ENCODE results near the gene OR2AT4.
A peak's percentile ranks its signal among the peaks of the same experiment; 100 is the strongest.
"Not testable (repeated sequence)": the region's sequence is repeated elsewhere in the genome, so short reads cannot be mapped to it uniquely, and the experiment has no call there.

OR2AT4 gene

DNA sequence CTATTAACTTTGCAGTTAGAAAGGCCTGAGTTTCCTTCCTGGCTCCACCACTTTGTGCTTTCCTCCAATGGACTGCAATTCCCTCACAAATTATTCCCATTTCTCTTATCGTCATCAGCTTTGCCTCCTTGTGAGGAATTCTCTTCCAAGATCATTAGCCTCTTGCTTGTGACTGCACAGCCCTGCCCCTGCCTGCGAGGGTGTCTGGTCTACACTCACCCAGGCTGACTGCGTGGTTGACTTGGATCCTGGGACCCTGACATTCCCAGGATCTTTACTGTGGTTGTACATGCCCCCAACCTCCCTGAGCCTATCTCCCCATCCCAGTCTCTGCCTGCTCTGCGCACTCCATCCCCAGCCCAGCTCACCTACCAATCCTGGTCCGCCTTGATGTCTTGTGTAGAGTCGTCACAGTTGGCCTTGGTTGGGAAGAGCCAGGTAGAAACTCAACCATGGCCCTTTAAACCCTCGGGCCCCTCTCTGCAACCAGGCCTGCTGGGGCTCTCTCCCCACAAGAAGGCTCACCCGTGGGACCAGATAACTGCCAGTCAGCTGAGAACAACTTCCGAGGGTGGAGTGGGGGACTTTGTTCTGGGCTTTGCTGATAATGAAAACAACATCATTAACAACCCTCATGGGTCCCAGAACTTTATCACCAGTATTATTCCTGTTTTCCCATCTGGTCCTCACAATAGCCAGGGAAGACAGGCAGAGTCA, at the start of gene OR2AT4:
TSS of gene OR2AT4 (minus strand) at position 421 of the 717 bp plus-strand sequence.
- DNase-seq (ENCODE audit: low read depth) = no peak

DNA sequence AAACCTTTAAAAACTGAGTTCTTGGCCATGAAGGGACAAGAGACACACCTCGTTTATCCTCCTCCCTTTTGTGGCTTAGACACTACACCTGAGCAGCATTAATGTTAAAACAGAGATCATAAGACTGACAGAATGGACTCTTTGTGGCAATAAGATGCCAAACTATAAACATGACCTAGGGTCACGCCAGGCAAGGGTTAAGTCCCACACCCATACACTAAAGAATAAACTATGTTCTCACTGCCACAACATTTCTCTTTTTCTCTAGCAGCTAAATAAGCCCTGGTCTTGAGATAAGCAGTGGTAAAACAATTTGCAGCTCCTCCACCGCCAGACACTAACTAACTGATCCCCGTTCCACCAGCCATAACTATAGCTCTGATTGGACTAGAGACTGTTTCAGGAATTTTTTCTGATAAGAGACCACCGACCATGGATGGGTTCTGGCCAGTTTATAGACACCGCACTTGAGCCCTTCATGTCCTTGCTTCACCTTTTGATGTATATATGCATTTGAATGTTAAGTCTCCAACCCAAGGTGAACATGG, 49.4 kb upstream of the OR2AT4 start:
- no peak for DNase-seq (ENCODE audit: low read depth)

DNA sequence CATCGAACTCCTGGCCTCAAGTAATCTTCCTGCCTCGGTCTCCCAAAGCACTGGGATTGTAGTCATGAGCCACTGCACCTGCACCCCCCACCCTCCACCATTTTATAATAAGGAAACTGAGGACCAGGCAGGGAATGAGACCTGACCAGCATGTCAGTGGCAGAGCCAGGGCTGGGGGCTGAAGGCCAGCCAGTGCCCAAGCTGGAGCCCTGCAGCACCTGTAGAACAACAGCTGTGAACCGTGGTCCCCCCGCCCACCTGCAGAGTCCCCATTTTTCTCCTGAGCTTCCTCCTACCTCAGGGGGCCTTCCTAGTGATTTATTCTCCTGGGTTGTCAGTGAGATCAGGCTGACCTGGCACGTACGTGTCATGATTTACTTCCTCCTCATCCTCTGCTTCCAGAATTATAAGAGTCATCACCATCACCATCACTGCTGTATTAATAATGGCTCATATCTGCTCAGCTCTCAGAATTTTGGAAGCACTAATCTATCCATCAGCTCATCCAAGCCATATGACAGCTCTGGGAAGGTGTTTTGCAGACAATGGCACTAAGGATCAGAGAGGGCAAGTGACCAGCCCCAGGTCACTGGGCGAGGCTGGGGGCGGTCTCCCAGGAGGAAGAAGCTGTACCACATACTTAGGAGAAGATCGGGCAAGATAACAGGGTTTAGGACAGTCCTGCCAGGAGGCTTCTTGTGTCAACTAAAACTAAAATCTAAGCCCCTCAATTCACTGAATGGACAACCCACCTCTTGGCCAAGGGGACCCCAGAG, 48.7 kb upstream of the OR2AT4 start:
- no peak for DNase-seq (ENCODE audit: low read depth)

DNA sequence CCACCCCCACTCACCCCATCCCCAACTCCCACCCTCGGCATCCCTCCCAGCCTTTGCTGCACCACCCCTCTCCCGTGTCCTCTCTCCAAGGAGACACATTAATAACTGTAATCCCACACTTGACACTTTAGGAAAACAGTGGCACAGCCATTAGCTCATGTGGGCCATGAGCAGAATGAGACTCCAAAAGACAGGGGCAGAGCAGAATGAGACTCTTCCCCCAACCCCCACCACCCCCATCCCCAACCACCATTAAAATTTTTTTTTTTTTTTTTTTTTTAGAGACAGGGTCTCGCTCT, 48.0 kb upstream of the OR2AT4 start:
- no peak for DNase-seq (ENCODE audit: low read depth)

DNA sequence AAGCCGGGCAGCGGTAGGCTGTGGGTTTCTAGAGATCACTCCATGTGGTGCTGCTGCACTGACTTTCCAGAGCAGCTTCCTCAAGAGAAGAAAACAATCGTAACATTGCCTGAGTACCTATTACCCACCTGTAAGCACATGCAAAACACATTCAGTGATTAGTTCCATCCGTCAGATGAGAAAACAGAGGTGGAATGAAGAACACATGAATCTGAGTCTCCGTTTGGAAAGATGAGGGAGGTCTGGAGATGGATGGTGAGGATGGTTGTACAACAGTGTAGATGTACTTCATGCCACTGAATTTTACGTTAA, 46.7 kb upstream of the OR2AT4 start:
- no peak for DNase-seq (ENCODE audit: low read depth)

DNA sequence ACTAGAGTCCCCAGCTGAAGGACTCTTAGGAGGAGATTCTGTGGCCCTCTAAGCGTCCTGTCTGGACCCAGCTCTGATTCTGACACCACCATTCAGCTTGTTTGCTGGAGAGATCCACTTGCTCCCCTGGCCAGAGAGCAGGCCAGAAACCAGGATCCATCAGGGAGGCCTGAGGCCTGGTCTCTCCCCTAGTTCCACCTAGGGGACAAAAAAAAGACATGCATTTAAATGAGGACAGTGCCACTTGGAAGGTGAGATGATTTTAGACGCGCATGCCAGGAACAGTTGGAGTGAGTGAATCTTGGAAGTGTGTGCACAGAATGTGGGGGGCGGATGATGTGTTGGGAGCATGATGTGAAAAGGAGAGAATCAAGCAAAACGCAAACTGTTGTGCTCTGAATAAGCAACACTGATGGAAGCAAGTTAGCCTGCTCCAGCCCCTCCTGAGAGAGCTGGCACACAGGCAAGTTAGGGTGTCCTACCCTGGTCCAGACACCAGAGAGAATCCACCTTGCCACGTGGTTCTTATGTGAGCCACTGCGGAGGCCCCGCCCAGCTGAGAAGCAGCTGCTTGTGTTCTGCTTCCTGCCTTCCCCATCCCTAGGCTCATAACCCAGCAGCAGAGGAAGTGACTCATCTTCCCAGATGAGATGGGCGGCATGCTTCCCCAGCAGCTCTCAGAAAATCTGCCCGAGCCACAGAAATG, 46.2 kb upstream of the OR2AT4 start:
- peak; percentile 36 for DNase-seq (ENCODE audit: low read depth)

DNA sequence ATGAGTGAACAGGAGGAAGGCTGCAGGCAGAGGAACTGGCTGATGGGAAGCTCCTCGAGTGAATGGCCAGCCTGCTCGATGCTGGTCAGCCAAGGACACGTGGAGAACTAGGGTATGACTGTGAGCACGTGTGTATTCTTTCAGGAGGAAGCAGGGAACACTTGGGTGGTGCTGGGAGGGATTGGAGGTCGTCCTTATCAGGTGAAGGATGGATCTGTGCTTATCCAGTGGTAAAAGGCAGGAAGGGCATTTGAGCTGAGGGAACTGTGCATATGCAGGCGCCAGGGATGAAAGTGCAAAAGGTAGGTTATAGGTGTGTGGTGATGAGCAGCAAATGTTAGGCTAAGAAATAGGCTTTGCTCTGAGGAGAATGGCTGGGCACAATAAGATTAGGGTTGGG, 44.5 kb upstream of the OR2AT4 start:
- no peak for DNase-seq (ENCODE audit: low read depth)

DNA sequence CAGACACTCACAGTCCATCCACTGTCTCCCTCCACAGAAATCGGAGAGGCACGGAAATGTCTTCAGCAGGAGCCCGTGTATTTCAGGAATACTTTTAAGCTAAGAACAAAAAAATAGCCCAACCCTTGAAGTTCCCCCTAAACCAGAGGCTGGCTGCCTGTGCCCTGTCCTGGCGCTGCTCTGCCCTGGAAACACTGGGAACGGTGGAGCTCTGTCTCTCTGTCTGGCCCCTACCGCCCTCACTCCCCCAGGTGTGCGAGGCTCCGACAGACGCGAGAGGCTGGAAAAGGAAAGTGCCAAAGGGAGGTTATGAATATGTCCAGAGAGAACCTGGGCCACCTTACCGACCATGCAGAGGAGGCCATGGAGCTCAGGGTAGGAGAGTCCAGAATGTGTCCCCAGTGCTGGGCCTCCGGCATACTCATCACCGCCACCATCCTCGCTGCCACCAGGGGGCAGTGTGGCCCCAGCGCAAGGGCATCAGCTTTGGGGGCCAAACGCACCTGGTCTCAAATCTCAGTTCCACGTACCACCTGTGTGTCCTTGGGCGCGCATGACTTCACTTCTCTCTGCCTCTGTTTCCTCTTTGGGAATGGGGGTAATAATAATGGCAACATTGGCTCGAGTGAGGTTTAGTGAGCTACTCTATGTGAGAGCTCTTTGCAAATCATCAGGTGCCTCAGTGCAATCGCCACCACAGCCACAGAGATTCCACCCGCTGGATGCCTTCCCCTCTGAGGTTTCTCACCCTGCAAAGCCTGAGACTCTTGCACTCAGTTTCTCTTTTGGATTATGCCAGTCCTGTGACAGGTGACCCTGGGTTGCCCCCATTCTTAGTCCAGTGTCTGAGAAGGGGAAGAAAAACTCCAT, 43.8 kb upstream of the OR2AT4 start:
- DNase-seq (ENCODE audit: low read depth) = peak; percentile 68

DNA sequence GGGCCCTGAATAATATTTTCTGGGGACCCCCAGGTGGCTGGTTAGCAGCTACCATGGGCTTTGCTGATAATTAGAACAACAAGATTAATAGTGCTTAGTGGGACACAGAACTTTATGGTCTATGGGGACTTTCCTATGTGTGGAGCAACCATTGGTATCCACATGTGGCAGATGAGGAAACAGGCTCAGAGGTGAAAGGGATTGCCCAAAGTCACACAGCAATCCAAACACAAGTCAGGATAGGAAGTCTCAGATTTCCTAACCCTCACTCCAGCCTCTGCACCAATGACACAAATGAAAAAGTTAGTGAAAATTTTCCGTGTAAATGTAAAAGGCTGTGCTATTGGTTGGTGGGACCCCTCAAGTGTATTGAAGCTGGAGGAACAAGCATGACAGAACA, 39.0 kb upstream of the OR2AT4 start:
- no peak for DNase-seq (ENCODE audit: low read depth)

DNA sequence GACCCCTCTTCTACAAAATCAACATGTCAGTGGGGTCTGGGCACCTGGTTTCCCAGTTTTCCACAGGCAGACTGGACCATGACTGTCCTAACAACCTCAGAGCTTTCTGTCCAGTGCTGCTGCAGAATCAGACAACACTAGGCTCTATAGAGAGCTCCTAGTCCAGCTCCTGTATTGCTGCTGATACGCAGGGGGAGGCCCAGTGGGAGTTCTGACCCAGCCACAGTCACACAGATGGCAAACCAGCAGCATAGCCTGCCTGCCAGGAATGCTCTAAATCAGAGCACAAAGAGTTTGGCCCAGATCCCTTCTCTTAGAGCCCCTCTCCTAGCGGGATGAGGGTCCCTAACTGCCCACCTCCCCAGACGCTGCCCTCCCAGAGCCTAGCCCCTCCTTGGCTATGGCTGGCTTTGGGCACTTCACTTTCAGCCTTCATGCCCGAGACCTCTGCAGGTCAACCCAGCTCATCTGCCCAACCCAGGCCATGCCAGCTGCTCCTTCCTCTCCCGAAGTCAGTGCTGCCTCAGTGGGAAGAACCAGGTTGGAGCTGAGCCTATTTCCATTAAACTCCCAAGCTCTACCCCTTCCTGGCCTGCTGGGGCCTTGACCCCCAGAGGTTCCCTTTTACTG, 38.5 kb upstream of the OR2AT4 start:
- DNase-seq (ENCODE audit: low read depth) = no peak

DNA sequence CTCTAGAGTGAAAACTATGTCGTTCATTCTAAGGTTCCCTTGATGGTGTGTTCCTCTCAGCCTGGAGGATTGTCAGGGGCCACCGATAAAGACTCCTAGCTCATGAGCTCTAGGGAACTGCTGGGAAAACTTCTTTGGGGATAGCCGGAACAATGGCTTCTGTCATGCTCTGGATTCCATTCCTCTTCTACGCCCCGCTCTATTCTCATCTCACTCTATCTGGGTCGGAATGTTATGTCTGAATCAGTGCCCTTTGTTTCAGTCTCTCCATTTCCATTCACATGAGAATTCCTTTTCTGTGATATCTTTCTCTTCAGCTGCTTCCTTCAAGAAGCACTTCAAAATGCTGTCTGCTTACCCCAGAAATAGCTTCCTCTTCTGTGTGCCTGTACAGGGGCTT, 37.3 kb upstream of the OR2AT4 start:
- DNase-seq (ENCODE audit: low read depth) = no peak

DNA sequence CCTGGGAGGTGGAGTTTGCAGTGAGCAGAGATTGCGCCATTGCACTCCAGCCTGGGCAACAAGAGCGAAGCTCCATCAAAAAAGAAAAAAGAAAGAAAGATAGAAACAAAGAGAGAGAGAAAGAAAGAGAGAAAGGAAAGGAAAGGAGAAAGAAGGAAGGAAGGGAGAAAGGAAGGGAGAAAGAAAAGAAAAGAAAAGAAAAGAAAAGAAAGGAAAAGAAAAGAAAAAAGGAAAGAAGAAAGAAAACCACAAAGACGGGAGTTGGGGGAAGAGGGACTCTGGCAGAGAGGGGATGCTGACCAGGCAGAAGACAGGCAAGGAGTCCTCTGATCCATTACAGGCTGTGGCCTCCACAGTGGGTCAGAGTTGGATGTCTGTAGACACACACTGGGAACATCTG, 35.4 kb upstream of the OR2AT4 start:
- no peak for DNase-seq (ENCODE audit: low read depth)

DNA sequence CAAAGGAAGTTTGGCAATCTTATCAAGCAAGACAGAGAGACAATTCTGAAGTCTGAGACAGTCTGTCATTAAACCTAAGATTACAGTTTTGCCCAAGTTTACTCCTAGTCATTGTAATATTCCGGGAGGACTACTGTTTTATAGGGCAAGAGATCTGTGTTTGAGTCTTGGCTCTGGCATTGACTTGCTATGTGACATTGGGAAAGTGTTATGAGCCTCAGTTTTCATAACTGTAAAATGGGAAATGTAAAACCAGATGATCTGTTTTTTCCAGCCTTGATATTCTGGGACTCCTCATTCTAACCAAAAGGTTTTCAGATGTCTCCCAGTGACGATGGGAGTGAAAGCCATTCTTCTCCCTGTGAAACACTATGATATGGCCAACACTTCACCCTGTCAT, 29.9 kb upstream of the OR2AT4 start:
- no peak for DNase-seq (ENCODE audit: low read depth)

DNA sequence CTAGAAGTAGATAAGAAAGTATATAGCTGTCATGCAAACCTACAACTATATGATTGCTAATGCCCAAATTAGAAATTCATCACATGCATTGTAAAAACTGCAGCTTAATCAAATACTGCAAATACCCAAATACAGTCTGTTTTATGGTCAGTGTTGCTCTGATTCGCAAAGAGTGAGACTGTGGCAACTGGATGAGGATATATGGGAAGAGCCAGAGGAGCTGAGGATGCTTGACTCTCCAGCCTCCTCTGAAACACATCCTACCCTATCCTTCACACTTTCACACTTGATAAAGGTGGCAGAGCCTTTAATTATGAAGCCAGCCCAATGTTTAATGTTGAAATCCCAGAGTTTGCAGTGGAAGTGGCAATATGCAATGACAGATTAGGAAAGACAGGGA, 21.9 kb upstream of the OR2AT4 start:
- DNase-seq (ENCODE audit: low read depth) = no peak

DNA sequence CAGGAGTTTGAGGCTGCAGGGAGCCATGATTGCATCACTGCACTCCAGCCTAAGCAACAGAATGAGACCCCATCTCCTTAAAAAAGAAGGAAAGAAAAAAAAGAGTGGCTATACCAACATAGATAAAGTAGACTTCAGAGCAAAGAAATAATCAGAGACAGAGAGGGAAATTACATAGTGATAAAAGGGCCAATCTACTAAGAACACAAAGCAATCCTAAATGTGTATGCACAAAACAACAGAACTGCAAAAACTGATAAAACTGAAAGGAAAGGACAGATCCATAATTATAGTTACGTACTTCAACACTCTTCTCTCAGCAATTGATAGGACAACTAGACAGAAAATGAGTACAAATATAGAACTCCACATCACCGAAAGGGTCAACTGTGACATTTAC, 17.8 kb upstream of the OR2AT4 start:
- no peak for DNase-seq (ENCODE audit: low read depth)

DNA sequence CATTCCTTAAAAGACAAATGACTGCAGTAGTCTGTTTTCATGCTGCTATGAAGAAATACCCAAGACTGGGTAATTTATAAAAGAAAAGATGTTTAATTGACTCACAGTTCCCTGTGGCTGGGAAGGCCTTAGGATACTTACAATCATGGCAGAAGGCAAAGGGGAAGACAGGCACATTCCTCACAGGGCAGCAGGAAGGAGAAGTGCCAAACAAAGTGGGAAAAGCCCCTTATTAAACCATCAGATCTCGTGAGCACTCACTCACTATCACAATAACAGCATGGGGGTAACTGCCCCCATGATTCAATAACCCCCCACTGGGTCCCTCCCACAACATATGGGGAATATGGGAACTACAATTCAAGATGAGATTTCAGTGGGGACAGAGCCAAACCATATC, 16.4 kb upstream of the OR2AT4 start:
- no peak for DNase-seq (ENCODE audit: low read depth)

DNA sequence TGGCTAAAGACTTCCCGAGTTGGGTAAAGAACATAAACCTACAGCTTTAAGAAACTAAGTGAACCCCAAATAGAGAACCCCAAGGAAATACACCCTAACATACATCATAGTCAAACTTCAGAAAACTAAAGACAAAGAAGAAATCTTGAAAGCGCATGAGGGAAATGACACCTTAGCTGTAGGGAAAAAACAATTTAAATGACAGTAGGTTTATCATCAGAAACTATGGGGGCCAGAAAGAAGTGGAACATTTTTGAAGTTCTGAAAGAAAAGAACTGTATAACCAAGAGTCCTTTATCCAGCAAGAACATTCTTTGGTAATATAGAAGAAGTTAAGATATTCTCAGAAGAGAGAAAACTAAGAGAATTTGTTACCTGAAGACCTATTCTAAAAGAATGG, 15.5 kb upstream of the OR2AT4 start:
- DNase-seq (ENCODE audit: low read depth) = no peak

DNA sequence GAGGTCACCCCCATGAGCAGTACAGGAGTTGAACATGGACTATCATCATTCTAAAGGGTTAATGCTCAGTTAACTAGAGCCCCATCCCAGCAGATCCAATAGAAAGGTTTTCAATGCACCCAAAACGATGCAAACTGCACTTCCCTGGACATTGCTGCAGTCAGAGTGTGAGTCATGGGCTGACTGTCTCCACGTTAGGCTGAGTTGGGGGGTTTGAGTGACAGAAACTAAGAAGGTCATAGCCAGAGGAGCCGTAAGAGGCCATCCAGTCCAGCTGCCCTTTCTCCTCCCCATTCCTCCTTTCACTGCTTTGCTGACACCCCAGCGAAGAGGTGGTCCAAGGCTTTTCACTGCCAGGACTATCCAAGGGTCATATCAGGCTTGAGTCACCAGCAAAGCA, 10.5 kb upstream of the OR2AT4 start:
- no peak for DNase-seq (ENCODE audit: low read depth)

DNA sequence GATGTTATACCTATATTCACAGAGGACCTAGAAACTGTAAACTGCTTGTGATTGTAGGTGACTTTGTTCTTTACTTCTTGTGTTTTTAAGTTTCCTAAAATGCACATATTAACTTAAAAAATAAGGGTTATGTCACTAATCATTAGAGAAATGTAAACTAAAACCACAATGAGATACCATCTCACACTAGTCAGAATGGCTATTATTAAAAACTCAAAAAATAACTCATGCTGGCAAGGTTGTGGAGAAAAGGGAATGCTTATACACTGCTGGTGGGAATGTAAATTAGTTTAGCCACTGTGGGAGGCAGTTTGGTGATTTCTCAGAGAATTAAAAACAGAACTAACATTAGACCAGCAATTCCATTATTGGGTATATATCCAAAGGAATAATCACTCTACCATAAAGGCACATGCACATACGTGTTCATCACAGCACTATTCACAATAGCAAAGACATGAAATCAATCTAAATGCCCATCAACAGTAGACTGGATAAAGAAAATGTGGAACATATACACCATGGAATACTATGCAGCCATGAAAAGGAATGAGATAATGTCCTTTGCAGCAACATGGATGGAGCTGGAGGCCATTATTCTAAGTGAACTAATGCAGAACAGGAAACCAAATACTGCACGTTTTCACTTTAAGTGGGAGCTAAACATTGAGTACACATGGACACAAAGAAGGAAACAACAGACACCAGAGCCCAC, 9.4 kb upstream of the OR2AT4 start:
- not testable (repeated sequence) for DNase-seq (ENCODE audit: low read depth)

DNA sequence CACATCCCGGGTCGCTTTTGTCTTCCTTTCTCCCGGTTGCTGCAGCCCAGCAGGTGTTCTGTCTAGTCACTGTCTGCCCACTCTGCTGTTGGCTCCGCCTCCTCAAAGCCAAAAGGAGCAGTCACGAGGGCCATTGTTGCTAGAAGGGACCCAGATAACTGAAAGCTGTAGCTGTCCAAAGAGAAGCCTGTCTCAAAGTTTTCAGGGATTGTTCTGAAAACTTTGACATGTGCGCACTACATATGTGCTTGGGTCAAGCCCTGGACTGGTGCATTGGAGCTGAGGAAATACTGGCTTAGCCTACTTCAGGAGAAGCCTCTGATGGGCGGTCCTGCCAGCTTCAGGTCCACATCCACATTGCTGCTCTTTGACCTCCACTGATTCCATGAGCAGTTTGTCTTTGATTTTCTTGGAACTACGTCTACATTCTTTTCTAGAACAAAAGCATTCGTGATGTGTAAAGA, 8.8 kb upstream of the OR2AT4 start:
- no peak for DNase-seq (ENCODE audit: low read depth)

All from stimulated activated CD8-positive, alpha-beta memory T cell treated with anti-CD3 and anti-CD28 coated beads, Interleukin-15, amount 100 ng/mL, for 24 hours (primary cell).